GM04503 (cell line): ENCODE measurements around the gene HAO2.
"Not testable (repeated sequence)": the region's sequence is repeated elsewhere in the genome, so short reads cannot be mapped to it uniquely, and the experiment has no call there.

Source experiments
- DNase-seq: peaks from one replicate; pipeline ENCODE4 v3.0.0-alpha.2; 2012; ENCODE audit warnings: low read depth

Gene HAO2

DNA sequence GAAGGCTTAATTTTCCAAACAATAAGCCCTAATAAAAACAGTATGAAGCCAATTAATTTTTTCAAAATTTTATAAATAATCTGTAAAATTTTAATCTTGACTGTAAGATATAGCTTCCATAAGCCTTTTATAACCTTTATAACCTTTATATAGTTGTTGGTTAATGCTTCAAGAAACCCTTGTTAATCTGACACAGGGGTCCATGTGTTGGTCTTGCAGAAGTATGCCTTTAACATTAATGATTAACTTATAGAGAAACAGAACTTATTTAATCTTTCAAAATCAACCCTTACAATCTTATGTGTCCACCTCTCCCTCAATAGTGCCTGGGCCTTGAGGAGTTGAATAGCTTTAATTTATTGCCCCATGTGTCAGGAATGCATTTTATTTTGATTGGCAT is 23.2 kb upstream of the HAO2 start:
- DNase-seq = no peak

DNA sequence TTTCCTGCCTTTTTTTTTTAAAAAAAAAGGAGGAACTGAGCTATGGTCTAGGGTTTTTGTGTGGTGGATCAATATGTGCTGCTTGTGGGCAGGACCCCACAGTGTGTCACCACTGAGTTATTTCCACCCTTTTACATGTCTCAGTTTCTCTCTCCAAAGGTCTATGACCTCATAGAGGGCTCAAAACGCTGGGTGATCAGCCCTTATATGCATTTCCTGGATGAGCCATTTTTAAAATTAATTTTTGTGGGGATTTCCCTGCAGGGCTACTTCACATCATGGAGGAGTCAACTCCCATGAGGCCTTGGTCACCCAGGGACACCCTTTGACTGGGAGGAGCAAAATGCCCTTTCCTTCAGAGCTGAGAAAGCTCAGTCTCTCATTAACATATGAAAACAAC is 20.7 kb upstream of the HAO2 start:
- no peak for DNase-seq

DNA sequence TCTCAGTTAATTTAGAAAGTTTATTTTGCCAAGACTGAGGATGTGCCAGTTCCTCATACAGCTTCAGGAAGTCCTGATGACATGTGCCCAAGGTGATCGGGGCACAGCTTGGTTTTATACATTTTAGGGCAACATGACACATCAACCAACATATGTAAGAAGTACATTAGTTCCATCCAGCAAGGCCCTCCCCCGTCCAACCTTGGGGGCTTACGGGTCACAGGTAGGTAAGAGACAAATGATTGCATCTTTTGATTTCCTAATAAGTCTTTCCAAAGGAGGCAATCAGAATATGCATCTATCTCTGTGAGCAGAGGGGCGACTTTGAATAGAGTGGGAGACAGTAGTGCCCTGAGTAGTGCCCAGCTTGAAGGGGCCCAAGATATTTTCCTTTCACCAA is 19.6 kb upstream of the HAO2 start:
- DNase-seq = no peak

DNA sequence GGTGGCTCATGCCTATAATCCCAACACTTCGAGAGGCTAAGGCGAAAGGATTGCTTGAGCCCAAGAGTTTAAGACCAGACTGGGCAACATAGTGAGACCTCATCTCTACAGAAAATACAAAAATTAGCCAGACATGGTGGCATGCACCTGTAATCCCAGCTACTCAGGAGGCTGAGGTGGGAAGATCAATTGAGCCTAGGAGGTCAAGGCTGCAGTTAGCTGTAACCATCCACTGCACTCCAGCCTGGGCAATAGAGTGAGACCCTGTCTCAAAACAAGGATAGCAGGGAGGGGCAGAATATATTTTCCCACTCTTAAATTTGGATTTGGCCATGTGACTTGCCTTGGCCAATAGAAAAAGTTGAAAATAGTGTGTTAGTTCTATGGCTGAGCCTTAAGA is 17.7 kb upstream of the HAO2 start:
- not testable (repeated sequence) for DNase-seq

DNA sequence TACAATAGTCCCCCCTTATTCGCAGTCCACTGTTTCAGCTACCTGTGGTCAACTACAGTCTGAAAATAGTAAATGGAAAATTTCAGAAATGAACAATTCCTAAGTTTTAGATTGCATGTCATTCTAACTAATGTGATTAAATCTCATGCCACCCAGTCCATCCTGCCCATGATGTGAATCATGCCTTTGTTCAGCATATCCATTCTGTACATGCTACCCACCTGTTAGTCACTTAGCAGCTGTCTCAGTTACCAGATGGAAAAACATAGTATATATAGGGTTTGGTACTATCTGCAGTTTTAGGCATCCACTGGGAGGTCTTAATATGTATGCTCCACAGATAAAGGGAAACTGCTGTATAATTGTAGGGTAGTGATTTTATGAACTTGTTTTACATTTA is 16.6 kb upstream of the HAO2 start:
- no peak for DNase-seq

DNA sequence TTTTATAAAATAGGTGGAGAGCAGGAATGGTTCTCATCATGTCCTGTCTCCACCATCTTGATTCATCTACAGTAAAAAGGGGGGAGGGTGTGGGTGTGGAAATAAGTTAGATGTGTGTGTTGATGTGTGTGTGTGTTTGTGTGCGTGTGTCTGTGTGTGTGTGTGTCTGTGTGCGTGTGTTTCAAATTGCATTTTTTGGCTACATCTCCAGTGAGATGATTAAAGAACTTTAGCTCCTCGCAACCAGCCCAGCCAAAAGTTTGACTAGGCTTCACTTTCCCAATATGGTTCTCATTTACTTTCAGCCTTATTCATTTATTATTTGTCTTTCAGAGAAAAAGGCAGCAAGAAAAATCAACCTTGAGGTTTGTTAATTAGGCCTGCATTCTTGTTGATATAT is 14.7 kb upstream of the HAO2 start:
- DNase-seq = no peak

DNA sequence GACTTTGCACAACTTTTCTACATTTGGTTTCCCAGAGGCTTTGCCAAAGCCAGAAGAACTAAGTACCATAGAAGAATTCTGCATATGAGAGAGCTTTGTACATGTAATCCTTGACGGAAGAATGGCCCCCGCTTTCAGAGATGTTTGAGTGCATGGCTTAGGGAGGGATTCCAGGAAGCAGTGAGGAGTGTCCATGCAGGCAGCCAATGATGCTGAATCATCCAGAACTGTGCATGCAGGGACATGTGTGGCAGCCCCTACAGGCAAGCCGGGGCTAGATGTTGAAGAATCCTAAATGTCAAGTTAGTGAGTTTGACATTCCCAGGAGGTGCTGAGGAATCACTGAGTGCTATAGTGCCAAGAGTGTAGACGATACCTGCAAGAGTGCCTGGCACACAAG is 9.9 kb upstream of the HAO2 start:
- no peak for DNase-seq

DNA sequence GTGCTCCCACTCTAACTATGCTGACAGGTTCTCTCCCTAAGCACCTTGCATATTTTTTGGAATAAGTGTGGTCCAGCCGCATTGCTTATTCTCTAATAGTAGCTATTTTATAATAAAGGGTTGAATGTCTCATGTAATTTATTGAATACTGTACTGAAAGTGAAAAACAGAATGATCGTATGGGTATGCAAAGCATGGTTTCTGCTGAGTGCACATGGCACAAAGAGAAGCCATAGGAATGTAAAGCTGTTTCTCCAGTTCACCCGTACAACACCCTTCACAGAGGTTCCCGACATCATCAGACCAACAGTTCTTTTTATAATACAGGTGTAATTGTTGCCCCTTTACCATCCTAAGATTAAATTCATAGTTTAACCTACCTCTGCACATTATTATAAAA is 8.9 kb upstream of the HAO2 start:
- no peak for DNase-seq

DNA sequence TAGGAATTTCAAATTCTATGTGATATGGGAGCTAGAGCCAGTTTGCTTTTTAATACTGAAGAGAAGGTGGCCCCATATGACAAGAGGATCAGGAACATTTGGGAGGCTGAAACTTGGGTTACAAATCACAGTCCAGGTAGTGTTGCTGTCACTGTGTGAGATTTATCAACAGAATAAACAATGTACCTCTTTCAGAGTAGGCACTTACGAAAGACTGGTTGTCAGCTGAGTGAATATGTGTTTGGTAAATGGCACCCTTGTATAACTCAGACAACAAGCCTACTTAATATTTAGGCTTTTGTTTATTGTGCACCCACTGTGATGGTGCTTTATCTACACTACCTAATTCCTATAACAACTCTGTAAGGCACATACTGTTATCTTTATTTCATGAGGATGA is 7.4 kb upstream of the HAO2 start:
- no peak for DNase-seq

DNA sequence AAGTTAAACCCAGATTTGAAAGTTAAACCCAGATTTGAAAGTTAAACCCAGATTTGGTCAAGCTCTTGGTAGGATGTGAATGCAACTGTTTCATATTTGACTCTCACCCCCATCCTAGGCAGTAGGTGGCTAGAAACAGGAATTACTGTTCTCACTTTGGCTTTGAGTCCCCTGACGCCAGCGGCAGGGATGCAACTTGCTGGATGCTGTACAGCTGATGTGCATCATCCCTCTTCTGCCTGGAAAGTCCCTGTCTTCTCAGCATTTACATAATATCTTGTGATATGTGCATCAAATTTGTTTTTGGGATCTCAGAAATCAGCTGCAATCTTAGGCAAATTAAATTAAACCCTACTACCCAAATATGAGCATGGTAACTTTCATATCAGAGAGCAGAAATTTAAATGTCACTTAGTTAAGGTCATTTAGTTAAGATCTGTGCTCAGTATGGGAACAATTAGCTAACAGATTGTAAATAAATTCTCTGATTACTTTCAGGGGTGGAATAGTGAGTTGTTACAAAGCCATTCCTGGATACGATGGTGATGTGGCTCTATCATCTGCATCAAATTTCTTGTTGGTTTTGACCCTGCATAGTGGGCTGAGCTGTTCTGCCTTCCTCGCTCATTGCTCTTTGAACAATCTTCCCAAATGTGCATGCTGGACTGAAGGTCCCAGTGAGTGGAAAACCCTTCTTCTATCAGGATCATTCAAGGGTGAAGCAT is 6.8 kb upstream of the HAO2 start:
- DNase-seq = no peak

DNA sequence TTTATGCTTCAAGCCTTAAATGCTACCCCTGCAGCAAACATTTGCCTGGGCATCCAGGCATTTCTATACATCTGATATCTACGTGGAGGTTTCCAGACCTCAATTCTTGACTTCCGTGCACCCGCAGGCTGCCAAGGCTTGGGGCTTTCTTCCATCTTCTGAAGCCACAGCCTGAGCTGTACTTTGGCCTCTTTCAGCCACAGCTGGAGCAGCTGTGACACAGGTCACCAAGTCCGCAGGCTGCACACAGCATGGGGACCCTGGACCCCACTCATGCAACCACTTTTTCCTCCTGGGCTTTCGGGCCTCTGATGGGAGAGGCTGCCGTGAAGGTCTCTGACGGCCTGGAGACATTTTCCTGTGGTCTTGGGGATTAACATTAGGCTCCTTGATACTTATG is 5.4 kb upstream of the HAO2 start:
- DNase-seq = no peak

DNA sequence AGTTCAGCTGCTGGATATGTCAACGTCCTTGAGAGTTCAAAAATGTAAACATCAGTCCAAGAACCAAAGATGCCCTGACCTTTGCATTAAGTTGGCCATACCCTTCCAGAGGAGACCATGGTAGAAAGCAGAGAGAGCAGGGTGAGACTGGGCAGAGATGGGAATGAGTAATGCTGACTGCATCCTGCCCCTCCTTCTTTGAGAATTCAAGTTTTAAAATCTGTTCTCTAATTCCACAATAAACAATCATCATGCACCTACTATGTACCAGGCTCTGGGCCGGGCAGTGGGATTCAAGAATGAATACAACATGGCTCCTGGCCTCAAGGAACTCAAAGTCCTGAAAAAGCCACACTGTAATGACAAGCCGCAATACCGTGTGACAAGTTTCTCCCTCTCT is 3.9 kb upstream of the HAO2 start:
- no peak for DNase-seq

DNA sequence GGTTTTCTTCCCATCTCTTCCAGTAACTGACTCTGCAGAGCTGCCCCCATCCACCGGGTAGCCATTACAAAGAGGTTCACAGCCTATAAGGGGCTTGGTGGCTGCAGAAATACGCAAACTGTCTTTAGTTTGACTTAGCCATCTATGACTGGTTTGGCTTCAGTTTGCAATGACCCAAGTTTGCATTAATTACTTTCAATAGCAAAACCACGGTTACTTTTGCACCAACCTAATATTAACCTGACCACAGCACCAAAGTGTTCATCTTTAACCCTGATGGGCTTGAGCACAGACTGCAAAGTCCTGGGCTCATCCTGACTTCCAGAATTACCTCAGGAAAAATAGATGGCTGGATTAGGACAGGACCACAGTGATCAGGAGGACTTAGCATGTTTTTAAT is 2.2 kb upstream of the HAO2 start:
- no peak for DNase-seq

DNA sequence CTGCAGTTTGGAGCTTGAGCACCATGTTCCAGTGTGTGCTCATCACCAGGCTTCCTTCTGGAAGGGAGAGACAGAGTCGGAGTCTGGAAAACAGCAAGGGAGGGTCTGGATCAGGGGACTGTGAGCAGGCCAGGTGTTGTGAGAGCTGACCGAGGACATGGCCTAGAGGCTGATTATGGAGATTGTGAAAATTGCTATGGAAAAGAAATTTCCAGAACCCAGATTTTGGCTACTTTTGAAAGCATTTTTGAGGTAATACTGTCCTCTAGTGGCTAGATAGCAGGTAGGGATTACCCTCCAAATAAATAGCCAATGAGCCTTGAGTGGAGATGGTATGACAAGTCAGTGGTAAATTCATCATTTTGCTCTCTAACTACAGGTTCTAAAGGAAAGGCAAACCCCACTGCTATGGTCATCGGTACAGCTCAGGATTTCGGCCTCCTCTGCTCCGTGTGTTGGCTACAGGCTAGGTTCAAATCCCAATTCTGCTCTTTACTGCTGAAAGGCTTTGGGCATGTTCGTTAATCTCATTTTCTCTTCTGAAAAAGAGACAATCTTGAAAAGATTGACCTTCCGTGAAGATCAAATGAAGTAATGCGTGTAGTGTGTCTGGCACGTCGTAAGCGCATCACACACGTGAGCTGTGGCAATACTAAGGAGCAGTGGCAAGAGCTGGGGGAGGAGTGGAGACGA is 1.0 kb upstream of the HAO2 start:
- no peak for DNase-seq

DNA sequence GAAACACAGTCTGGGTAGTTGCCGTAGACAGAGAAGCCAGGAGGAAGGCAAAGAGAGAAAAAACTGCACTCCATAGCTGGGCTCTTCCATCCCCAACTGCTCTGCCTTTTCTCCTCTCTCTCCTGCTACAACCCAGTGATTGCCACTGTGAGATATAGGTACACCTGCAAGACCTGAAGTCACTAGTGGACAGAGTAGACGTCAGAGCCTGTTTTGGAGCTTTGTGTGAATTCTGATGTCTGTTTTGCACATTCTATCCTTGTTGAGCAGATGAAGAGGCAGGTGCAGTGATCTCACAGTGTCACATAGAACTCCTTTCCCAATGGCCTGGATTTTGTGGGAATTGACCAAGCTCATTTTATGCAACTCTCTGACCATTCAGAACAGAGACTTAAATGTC is 2.2 kb downstream of the HAO2 start:
- no peak for DNase-seq

DNA sequence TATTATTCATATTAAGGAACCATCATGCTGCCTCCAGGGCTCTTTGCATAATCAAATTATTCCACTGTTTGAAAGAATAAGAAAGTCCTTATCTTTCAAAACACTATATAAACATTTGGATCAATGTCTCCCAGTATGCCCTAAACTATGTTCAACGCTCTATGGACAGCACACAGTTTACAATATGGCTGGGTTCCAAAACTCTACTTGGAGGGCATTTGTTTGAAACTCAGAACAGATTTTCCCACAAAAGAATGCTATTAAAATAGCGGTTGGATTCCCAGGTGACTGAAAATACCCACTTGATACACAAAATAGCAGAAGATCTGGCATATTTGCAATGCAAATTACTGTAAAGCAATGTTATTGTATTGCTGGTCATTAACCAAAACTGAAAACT is 3.2 kb downstream of the HAO2 start:
- no peak for DNase-seq

DNA sequence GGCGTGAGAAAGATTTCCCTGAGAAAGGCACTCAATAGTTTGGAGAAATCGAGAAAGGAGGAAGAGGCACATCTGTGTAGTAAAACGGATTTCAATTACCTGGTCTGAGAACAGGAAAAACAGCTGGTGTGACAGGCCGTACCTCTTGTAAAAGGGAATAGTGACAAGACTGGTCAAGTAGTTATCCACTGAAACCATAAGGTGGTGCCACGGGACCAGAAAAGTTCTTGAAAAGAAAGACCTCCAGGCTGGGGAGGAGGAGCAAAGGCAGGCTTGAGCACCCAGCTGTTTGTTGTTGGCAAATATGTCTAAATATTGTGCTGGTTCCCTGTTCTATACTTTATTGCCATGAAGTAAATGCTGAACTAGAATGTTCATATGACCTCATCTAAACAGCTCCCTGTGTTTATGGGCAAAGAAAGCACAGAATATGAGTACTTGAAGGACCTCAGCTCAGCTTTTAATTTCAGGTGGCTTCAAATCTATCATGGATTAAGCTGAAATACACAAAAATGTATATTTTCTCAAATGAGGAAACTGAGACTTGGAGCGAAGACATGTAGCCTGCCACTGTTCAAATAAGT is 4.0 kb downstream of the HAO2 start:
- no peak for DNase-seq

DNA sequence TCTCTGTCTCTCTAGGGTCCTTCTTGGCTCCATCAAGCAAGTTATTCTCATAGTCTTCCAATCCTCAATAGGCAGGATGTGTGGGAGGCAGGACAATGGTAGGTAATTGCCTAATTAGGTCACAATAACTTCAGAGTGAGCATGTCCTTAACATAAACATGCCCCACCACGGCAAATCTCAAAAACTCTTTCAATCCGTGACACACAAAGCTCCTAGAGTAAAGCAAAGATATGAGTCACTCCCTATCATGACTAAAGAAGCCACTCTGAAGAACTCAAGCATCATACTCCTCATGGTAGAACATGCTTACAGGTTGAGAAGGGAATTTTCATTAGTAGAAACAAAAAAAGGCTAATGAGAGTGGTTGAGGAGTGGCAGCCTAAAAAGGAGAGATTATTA is 4.9 kb downstream of the HAO2 start:
- no peak for DNase-seq

DNA sequence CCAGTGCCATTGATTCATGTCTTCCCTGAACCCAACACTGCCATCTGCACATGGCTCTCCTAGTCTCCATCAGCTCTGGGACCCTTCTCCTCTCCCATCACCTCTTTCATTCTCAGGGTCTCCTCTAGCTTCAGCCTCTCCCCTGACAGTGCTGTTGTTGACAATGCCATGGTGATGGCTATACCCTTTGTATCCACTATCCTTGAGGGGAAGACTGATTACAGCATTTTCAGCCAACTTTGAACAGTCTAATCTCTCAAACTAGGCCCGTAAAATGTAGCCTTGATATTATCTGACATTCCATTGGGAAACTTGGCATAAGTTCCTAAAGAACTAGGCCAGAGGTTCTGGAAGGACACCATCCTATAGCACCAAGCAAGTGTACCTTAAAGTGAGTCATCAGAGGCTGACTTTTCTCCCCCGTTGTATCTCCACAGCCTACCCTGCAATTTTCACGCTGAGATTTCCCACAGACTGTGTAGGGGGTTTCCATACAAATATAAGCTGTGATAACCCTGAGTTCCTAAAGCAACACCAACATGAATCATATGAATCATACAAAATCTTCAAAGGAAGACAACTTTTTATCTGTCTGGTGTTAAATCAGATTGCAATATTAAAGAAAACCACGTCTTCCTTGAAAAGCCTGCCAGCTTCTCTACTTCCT is 5.8 kb downstream of the HAO2 start:
- DNase-seq = no peak

DNA sequence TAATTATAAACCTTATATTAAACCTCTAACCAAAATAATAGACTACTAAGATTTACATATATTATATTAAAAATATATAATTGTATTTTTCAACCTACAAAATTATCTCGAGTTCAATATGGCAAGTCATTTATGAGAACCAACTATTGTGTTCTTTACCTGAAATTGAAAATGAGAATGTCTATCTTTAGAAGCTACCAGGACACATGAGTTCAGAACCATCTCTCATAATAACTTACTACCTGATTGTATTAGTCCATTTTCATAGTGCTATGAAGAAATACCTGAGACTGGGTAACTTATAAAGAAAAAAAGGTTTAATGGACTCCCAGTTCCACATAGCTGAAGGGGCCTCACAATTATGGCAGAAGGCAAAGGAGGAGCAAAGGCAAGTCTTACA is 6.8 kb downstream of the HAO2 start:
- DNase-seq = no peak

DNA sequence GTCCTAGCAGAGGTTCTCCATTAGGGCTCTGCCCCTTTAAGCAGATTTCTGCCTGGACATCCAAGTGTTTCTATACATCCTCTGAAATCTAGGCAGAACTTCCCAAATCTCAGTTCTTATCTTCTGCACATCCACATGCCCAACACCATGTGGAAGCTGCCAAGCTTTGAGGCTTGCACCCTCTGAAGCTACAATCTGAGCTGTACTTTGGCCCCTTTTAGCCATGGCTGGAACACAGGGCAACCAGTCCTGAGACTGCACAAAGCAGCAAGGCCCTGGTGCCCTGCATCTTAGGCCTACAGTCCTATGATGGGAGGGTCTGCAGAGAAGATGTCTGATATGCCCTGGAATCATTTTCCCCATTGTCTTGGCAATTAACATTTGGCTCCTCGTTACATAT is 8.0 kb downstream of the HAO2 start:
- DNase-seq = no peak

DNA sequence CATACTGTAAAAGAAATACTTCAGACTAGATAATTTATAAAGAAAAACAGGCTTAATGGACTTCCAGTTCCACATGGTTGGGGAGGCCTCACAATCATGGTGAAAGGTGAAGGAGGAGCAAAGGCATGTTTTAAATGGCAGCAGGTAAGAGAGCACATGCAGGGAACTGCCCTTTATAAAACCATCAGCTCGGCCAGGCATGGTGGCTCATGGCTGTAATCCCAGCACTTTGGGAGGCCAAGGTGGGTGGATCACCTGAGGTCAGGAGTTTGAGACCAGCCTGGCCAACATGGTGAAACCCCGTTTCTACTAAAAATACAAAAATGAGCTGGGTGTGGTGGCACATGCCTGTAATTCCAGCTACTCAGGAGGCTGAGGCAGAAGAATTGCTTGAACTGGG is 9.0 kb downstream of the HAO2 start:
- DNase-seq = not testable (repeated sequence)

DNA sequence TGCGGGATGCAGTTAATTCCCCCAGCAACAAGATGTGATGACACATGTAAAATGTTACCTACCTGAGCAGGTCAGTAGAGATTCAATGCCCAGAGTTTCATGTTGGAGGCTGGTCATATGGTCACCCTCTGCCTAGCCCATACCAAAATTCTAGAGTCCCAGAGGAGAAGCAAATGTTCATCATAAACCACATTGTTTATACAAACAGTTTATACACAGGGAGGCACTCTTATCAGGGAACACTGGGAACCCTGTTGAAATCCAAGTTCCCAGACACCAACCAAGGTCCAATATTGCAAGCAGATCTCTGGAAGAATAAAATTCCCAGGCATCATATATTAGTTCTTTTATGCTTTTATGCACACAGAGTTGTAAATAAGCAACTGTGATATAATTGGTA is 10.5 kb downstream of the HAO2 start:
- no peak for DNase-seq
